Gastrocnemius medialis (tissue), 4 donors: Measurements from ENCODE around the gene ZNHIT1.

Source experiments
- POLR2A ChIP-seq, 2 donors: fragments of 450-650 bp; IDR thresholded peaks; one replicate each; pipeline ENCODE4 v1.6.1; 2017; ENCODE audit warnings: antibody characterized with exemption in 2 of 2, mild to moderate bottlenecking in 2 of 2, moderate library complexity in 2 of 2
- TF ChIP-seq, protein P1 (sequence below), 5 experiments: fragments of 450-650 bp in 3 of 5; fragments of 200-600 bp in 2 of 5; sonication (generic) in 2 of 5; IDR thresholded peaks in 4 of 5; conservative IDR thresholded peaks in 1 of 5; 1 replicate in 4 of 5; 2 replicates in 1 of 5; pipeline ENCODE4 v1.5.1; 2016 to 2019; ENCODE audit warnings: antibody characterized with exemption in 5 of 5, mild to moderate bottlenecking in 3 of 5, moderate library complexity in 3 of 5

DNA sequence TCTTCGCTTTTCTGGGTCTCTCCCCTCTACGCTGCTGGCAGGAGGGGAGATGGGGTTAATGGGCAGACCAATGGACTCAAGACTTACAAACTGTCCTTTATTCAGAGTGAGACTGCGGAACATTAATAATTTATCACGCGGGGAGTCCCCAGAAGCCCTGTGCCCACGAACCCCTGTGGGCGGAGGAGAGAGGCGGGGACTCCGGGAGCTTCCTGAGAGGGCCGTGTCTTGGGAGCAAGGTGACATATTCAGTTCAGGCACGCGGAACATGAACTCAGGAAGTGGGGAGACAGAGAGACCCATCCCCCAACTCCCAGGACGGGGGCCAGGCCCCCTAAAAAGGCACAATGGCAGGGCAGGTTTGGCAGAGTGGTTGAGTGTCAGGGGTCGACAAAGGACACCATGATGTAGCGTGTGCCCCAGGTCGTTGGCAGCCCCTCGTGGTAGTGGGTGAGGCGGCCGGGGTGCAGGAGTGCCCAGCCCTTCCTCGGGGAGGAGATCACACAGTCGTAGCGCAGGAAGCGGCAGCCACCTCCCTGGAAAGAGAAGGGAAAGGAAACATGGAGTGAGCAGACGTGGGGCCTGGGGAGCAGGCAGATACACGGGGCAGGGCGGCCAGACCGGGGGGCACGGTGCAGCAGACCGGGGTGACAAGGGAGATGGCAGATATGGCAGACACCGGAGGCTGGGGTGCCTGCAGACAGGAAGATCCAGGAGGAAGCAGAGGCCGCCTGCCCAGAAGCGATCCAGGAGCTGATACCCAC lies 11.9 kb upstream of the ZNHIT1 start:
- TF ChIP-seq, protein P1, sequence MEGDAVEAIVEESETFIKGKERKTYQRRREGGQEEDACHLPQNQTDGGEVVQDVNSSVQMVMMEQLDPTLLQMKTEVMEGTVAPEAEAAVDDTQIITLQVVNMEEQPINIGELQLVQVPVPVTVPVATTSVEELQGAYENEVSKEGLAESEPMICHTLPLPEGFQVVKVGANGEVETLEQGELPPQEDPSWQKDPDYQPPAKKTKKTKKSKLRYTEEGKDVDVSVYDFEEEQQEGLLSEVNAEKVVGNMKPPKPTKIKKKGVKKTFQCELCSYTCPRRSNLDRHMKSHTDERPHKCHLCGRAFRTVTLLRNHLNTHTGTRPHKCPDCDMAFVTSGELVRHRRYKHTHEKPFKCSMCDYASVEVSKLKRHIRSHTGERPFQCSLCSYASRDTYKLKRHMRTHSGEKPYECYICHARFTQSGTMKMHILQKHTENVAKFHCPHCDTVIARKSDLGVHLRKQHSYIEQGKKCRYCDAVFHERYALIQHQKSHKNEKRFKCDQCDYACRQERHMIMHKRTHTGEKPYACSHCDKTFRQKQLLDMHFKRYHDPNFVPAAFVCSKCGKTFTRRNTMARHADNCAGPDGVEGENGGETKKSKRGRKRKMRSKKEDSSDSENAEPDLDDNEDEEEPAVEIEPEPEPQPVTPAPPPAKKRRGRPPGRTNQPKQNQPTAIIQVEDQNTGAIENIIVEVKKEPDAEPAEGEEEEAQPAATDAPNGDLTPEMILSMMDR (IDR thresholded peaks at IDR 0.05 in 4 of 5, conservative IDR thresholded peaks at IDR 0.05 in 1 of 5): no peak
- TF ChIP-seq POLR2A (IDR thresholded peaks at IDR 0.05): no peak
